Superior temporal gyrus (tissue), 1 donor: Measurements from ENCODE around the gene PLB1.

ENCODE experiments used
- DNase-seq: peaks from one replicate; pipeline ENCODE4 v3.0.0-alpha.2; 2016; ENCODE audit errors: extremely low spot score

Gene PLB1

GRCh38 chr2:28689771-28690170 is 193.9 kb downstream of the PLB1 start:
- no peak for DNase-seq

GRCh38 chr2:28692411-28692810 is 196.6 kb downstream of the PLB1 start:
- no peak for DNase-seq

GRCh38 chr2:28693223-28693622 is 197.4 kb downstream of the PLB1 start:
- no peak for DNase-seq
